Body of pancreas (tissue), 4 donors: ENCODE measurements around the gene HTRA3. TPM values are rescaled to one million over a fixed set of nuclear protein-coding genes. Genes with fewer than 3 reads are reported as not detected.

ENCODE experiments used
- ATAC-seq: fragments of 150-250 bp; one replicate; pipeline ENCODE4 v1.9.1; 2016
- DNase-seq, 4 donors: peaks; one replicate each; pipeline ENCODE4 v3.0.0-alpha.2; 2019
- H3K27ac ChIP-seq, 4 donors: fragments of 200-600 bp; sonication (generic); 1 replicate in 3 of 4; 2 replicates in 1 of 4; pipeline versions ENCODE4 v1.5.1 to v1.6.1; 2016 to 2019; ENCODE audit warnings: mild to moderate bottlenecking in 1 of 4, mixed read lengths in 1 of 4, moderate library complexity in 1 of 4
- H3K27me3 ChIP-seq, 2 donors: fragments of 200-600 bp; sonication (generic); one replicate each; pipeline ENCODE4 v1.6.0; 2016; ENCODE audit warnings: mild to moderate bottlenecking in 1 of 2
- H3K36me3 ChIP-seq, 2 donors: fragments of 200-600 bp; sonication (generic); replicated peaks in 1 of 2; 2 replicates each; pipeline ENCODE4 v1.5.1; 2016; ENCODE audit warnings: low read depth in 2 of 2; ENCODE audit not compliant: insufficient read depth in 1 of 2
- H3K4me1 ChIP-seq: fragments of 200-600 bp; sonication (generic); one replicate; pipeline ENCODE4 v1.6.0; 2016
- H3K4me3 ChIP-seq, 2 donors: fragments of 200-600 bp; sonication (generic); 1 replicate in 1 of 2; 2 replicates in 1 of 2; pipeline ENCODE4 v1.5.1; 2016 to 2019
- H3K9me3 ChIP-seq, 3 donors: fragments of 200-600 bp; sonication (generic); 1 replicate in 2 of 3; 2 replicates in 1 of 3; pipeline ENCODE4 v1.5.1; 2016
- CTCF ChIP-seq, 7 experiments: fragments of 450-650 bp in 4 of 7; fragments of 200-600 bp in 3 of 7; sonication (generic) in 3 of 7; IDR thresholded peaks; one replicate each; pipeline ENCODE4 v1.5.1; 2016 to 2019; ENCODE audit warnings: antibody characterized with exemption in 7 of 7
- POLR2A ChIP-seq, 3 donors: fragments of 450-650 bp; IDR thresholded peaks; one replicate each; pipeline ENCODE4 v1.6.1; 2016; ENCODE audit warnings: antibody characterized with exemption in 3 of 3, mild to moderate bottlenecking in 2 of 3
- WGBS, 2 donors: methylation state at CpG; one replicate each; pipeline ENCODE4 v1.1.5; 2017; 5-methylcytosine and 5-hydroxymethylcytosine counted together
- intact Hi-C: fragments of 100-400 bp; cut with DNase I; formaldehyde crosslinking; loops from one replicate; pipeline ENCODE4 v1.15.1; 2023
- total RNA-seq, 2 donors: library from RNA; depleted of rRNA; stranded (reverse); fragments of >200 nt; gene quantifications; one replicate each; pipeline ENCODE4 v1.1.0, GENCODE V29; 2016

The HTRA3 gene
- total RNA-seq, 2 donors from 2014 or later: 4.2 to 17.5 TPM

- H3K36me3 ChIP-seq: no peaks in the 10 kb centered on the region
- intact Hi-C loops: no loop called here
- WGBS, 2 donors: 50 to 66% methylated on average over 2 to 20 of the region's 21 CpGs
- no peak overlapping the region for H3K4me3 ChIP-seq
- DNase-seq (no peak), ATAC-seq (no peak)
- no peaks in the 10 kb centered on the region for H3K9me3 ChIP-seq
- H3K4me1 ChIP-seq: no peaks in the 10 kb centered on the region
- no peak for TF ChIP-seq CTCF (IDR thresholded peaks at IDR 0.05)
- no peak for TF ChIP-seq POLR2A (IDR thresholded peaks at IDR 0.05)
- no peaks in the 10 kb centered on the region for H3K27me3 ChIP-seq
- H3K27ac ChIP-seq: no peak overlapping the region
Measured at GRCh38 chr4:8291036-8291682, 21.6 kb downstream of the HTRA3 start.

- H3K27me3 ChIP-seq: no peaks in the 10 kb centered on the region
- H3K9me3 ChIP-seq: no peaks in the 10 kb centered on the region
- 68 to 72% methylated on average over 9 to 19 of the region's 19 CpGs for WGBS, 2 donors
- no peaks in the 10 kb centered on the region for H3K36me3 ChIP-seq
- intact Hi-C loops: no loop called here
- no peak overlapping the region for H3K4me3 ChIP-seq
- no peaks in the 10 kb centered on the region for H3K4me1 ChIP-seq
- H3K27ac ChIP-seq: no peak overlapping the region
- TF ChIP-seq POLR2A (IDR thresholded peaks at IDR 0.05) (no peak), CTCF (IDR thresholded peaks at IDR 0.05) (no peak)
- no peak for DNase-seq
- no peak for ATAC-seq
Measured at GRCh38 chr4:8291701-8292477, 22.3 kb downstream of the HTRA3 start.

GRCh38 chr4:8292478-8293107 is 23.0 kb downstream of the HTRA3 start:
- Histone ChIP-seq H3K36me3 (no peaks in the 10 kb centered on the region), H3K4me1 (no peaks in the 10 kb centered on the region), H3K4me3 (no peak overlapping the region), H3K27me3 (no peaks in the 10 kb centered on the region), H3K9me3 (no peaks in the 10 kb centered on the region), H3K27ac (no peak overlapping the region)
- intact Hi-C loops: no loop called here
- WGBS, 2 donors: 60 to 69% methylated on average over 4 to 8 of the region's 8 CpGs
- ATAC-seq: no peak
- DNase-seq: no peak
- TF ChIP-seq POLR2A (IDR thresholded peaks at IDR 0.05) (no peak), CTCF (IDR thresholded peaks at IDR 0.05) (no peak)

- ATAC-seq (no peak), DNase-seq (no peak)
- Histone ChIP-seq H3K4me3 (no peak overlapping the region), H3K27ac (no peak overlapping the region), H3K27me3 (no peaks in the 10 kb centered on the region), H3K4me1 (no peaks in the 10 kb centered on the region), H3K36me3 (no peaks in the 10 kb centered on the region), H3K9me3 (no peaks in the 10 kb centered on the region)
- TF ChIP-seq POLR2A (IDR thresholded peaks at IDR 0.05): no peak
- no peak for TF ChIP-seq CTCF (IDR thresholded peaks at IDR 0.05)
- WGBS, 2 donors: 67 to 71% methylated on average over 10 to 11 of the region's 11 CpGs
- intact Hi-C loops: no loop called here
Measured at GRCh38 chr4:8293131-8293975, 23.8 kb downstream of the HTRA3 start.
